Fibroblast of the aortic adventitia (primary cell): ENCODE data around the gene KCNH3. TPM values are rescaled to one million over a fixed set of nuclear protein-coding genes. Genes with fewer than 3 reads are reported as not detected.

Source experiments
- DNase-seq: peaks from one replicate; pipeline ENCODE4 v3.0.0-alpha.2; 2010; ENCODE audit warnings: low read depth
- H3K4me3 ChIP-seq: 2 replicates; pipeline ENCODE4 v1.5.1; 2011; ENCODE audit warnings: low read depth, mild to moderate bottlenecking, control low read depth, low read length, moderate library complexity
- total RNA-seq: library from RNA; depleted of rRNA; stranded (reverse); fragments of >200 nt; gene quantifications from 2 replicates; pipeline ENCODE4 v1.2.3, GENCODE V29; 2012; ENCODE audit warnings: low replicate concordance
- TF ChIP-seq, protein P1 (sequence below): IDR thresholded peaks from 2 replicates; pipeline ENCODE4 v1.5.1; 2011; ENCODE audit warnings: mild to moderate bottlenecking, low read length, control low read depth, inconsistent platforms; ENCODE audit not compliant: insufficient read depth

KCNH3 gene
- total RNA-seq, 1 donor, result 0.18 TPM

GRCh38 chr12:49535921-49536525 lies 2.8 kb upstream of the KCNH3 start:
- TF ChIP-seq, protein P1, sequence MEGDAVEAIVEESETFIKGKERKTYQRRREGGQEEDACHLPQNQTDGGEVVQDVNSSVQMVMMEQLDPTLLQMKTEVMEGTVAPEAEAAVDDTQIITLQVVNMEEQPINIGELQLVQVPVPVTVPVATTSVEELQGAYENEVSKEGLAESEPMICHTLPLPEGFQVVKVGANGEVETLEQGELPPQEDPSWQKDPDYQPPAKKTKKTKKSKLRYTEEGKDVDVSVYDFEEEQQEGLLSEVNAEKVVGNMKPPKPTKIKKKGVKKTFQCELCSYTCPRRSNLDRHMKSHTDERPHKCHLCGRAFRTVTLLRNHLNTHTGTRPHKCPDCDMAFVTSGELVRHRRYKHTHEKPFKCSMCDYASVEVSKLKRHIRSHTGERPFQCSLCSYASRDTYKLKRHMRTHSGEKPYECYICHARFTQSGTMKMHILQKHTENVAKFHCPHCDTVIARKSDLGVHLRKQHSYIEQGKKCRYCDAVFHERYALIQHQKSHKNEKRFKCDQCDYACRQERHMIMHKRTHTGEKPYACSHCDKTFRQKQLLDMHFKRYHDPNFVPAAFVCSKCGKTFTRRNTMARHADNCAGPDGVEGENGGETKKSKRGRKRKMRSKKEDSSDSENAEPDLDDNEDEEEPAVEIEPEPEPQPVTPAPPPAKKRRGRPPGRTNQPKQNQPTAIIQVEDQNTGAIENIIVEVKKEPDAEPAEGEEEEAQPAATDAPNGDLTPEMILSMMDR, result no peak
- no peak overlapping the region for H3K4me3 ChIP-seq
- DNase-seq, result no peak

DNA sequence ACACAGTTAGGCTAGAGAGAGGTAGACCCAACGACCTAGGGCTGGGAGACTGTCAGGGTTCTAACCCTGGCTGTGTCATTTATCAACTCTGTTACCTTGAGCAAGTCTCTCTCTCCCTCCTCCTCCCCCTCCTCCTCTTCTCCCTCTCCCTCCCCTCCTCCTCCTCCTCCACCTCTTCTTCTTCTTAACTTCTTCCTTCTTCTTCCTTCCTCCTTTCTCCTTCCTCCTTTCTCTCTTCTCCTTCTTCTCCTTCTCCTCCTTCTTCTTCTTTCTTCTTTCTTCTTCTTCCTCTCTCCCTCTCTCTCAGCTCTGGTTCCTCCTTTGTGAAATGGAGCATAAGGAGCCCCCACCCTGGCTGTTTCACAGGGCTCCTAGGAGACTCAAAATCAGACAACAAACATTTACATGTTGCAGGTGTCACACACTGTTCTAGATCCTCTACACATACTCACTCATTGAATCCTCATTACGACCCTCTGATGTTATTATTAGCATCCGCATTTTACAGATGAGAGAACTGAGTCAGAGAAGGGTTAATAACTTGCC lies 2.2 kb upstream of the KCNH3 start:
- TF ChIP-seq, protein P1, result no peak
- H3K4me3 ChIP-seq, result no peak overlapping the region
- no peak for DNase-seq

DNA sequence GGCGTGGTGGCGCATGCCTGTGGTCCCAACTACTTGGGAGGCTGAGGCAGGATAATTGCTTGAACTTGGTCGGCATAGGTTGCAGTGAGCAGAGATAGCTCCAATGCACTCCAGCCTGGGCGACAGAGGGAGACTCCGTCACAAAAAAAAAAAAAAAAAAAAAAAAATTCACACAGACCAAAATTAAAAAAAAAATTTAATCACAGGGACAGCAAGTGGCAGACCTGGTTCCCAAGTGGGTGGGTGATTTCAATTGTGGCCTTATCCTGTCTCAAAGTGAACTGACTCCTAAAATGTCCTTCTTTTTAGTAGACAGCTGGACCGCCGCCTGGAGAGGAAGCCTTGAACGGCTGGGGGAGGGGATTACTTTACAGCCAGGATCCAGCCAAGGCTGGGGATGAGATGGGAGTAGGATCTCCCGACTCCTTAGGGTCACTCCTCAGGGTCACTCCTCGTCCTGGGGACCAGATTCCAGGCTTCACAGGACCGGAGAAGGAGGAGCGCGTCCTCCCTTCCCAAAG lies 1.5 kb upstream of the KCNH3 start:
- no peak for DNase-seq
- TF ChIP-seq, protein P1, result no peak
- H3K4me3 ChIP-seq, result no peak overlapping the region

GRCh38 chr12:49537752-49538509 lies 899 bp upstream of the KCNH3 start:
- DNase-seq, result no peak
- H3K4me3 ChIP-seq, result peak overlapping the region; percentile 51
- TF ChIP-seq, protein P1, result no peak

- TF ChIP-seq, protein P1, result no peak
- DNase-seq, result no peak
- H3K4me3 ChIP-seq, result no peak overlapping the region
Observed at GRCh38 chr12:49539406-49540228, 787 bp downstream of the KCNH3 start.

DNA sequence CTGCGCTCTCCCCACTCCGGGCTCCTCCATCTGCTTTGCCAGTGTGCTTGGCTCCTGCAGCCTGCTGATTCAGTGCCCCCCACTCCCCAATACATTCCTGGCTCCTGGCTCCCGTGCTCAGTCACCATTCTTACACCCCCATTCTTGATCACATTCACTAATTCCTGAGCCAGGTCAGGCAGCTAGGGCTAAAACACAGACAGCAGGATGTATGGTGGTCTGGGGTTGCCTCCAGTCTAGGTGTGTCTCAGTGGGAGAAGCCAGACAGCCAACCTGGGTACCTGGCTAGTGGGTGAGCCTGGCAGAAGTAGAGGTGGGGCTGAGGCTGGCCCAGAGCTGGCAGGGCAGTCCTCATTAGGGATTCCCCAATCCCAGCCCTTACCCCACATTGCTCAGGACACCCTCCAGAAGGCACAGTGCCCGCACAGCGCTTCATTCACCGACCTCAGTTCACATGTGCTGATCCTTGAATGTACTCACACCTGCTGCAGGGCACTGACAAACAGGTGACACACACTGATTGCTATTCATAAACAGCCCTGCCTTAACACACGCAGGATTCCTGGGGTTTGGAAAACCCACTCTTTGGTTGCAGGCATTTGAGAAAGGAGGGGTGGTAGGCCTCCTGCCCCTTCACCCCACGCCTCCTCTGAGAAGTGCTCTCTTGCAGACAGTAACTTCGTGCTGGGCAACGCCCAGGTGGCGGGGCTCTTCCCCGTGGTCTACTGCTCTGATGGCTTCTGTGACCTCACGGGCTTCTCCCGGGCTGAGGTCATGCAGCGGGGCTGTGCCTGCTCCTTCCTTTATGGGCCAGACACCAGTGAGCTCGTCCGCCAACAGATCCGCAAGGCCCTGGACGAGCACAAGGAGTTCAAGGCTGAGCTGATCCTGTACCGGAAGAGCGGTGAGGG lies 1.7 kb downstream of the KCNH3 start:
- H3K4me3 ChIP-seq, result no peak overlapping the region
- TF ChIP-seq, protein P1, result no peak
- no peak for DNase-seq
